OCI-LY7 (cell line): ENCODE data around the gene PLA2G4E. TPM values are rescaled to one million over a fixed set of nuclear protein-coding genes. Genes with fewer than 3 reads are reported as not detected.

ENCODE experiments used
- BruUV-seq: library from RNA; stranded (reverse); fragments of 400-500 nt; replicated peaks from 2 replicates; lab custom pipeline; 2021; lab: Mats Ljungman, UMichigan
- CTCF ChIA-PET: fragments of 300-600 bp; sonication (Branson Sonifier 250); formaldehyde crosslinking; loops from one replicate; lab custom pipeline; 2022; ENCODE audit warnings: antibody characterized with exemption; ENCODE audit not compliant: unreplicated experiment; lab: Charles Lee
- POLR2A ChIA-PET: fragments of 300-600 bp; sonication (Branson Sonifier 250); formaldehyde crosslinking; loops from one replicate; lab custom pipeline; 2022; ENCODE audit warnings: antibody characterized with exemption; lab: Charles Lee
- DNase-seq: peaks from one replicate; pipeline ENCODE4 v3.0.0-alpha.2; 2015; ENCODE audit warnings: low spot score
- H2AFZ ChIP-seq: fragments of 200-600 bp; sonication (generic), shearing (Covaris generic); 2 replicates; pipeline ENCODE4 v1.6.1; 2014; ENCODE audit warnings: mild to moderate bottlenecking, antibody characterized with exemption, low read length, moderate library complexity
- H3K27ac ChIP-seq: fragments of 200-600 bp; sonication (generic); 2 replicates; pipeline ENCODE4 v1.5.1; 2014; ENCODE audit warnings: mixed run types, low read depth, mild to moderate bottlenecking, moderate library complexity, low read length, inconsistent platforms; ENCODE audit not compliant: poor library complexity, severe bottlenecking
- H3K36me3 ChIP-seq: fragments of 200-600 bp; sonication (generic); 2 replicates; pipeline ENCODE4 v1.6.1; 2014; ENCODE audit warnings: mild to moderate bottlenecking, antibody characterized with exemption, low read length, moderate library complexity, mixed read lengths; ENCODE audit not compliant: insufficient read depth
- H3K4me1 ChIP-seq: fragments of 200-600 bp; sonication (generic); 2 replicates; pipeline ENCODE4 v1.5.1; 2014; ENCODE audit warnings: mild to moderate bottlenecking, low read length; ENCODE audit not compliant: insufficient read depth, poor library complexity, severe bottlenecking
- H3K4me2 ChIP-seq: fragments of 200-600 bp; sonication (generic); 2 replicates; pipeline ENCODE4 v1.6.1; 2014; ENCODE audit warnings: mild to moderate bottlenecking, low read length
- H3K4me3 ChIP-seq: fragments of 200-600 bp; sonication (generic); 2 replicates; pipeline ENCODE4 v1.5.1; 2014; ENCODE audit warnings: mild to moderate bottlenecking, low read depth, low read length; ENCODE audit not compliant: poor library complexity, severe bottlenecking
- H3K79me2 ChIP-seq: fragments of 200-600 bp; sonication (generic); 2 replicates; pipeline ENCODE4 v1.6.1; 2016; ENCODE audit warnings: low read depth, mild to moderate bottlenecking, low read length, moderate library complexity, mixed read lengths; ENCODE audit not compliant: insufficient read depth
- H3K9me2 ChIP-seq: fragments of 200-600 bp; sonication (generic); 2 replicates; pipeline ENCODE4 v1.6.1; 2016; ENCODE audit warnings: mild to moderate bottlenecking, low read length, mixed read lengths; ENCODE audit not compliant: insufficient read depth
- H3K9me3 ChIP-seq: fragments of 200-600 bp; sonication (generic); 2 replicates; pipeline ENCODE4 v1.6.1; 2014; ENCODE audit warnings: mild to moderate bottlenecking, mixed run types, low read length, mixed read lengths
- H4K20me1 ChIP-seq: fragments of 200-600 bp; sonication (generic); 2 replicates; pipeline ENCODE4 v1.6.1; 2014; ENCODE audit warnings: mild to moderate bottlenecking, antibody characterized with exemption, low read length, moderate library complexity, mixed read lengths; ENCODE audit not compliant: insufficient read depth
- CTCF ChIP-seq: fragments of 200-600 bp; sonication (generic); conservative IDR thresholded peaks from 2 replicates; pipeline ENCODE4 v1.5.1; 2014; ENCODE audit warnings: mild to moderate bottlenecking, antibody characterized with exemption, low read length, moderate library complexity, mixed read lengths
- EZH2phosphoT487 ChIP-seq: fragments of 200-600 bp; sonication (generic); IDR thresholded peaks from 2 replicates; pipeline ENCODE4 v1.6.1; 2018; ENCODE audit warnings: low read depth, borderline replicate concordance, mild to moderate bottlenecking, mixed run types, antibody characterized with exemption, low read length, moderate library complexity, mixed read lengths
- intact Hi-C: fragments of 100-400 bp; cut with micrococcal nuclease; formaldehyde crosslinking; loops from one replicate; pipeline ENCODE4 v1.10.0; 2022; ENCODE audit not compliant: unreplicated experiment
- total RNA-seq, 2 experiments: library from RNA; depleted of rRNA in 1 of 2; stranded (reverse); fragments of >200 nt in 1 of 2; shearing (Covaris generic) in 1 of 2; gene quantifications; 2 replicates each; pipeline ENCODE4 v1.2.3, GENCODE V29; 2014 to 2022

The PLA2G4E gene
- total RNA-seq, 2 experiments from 2014 or later = not detected

GRCh38 chr15:41980654-41981323, 40.1 kb downstream of the PLA2G4E start:
- TF ChIP-seq EZH2phosphoT487 (no peak), CTCF (no peak)
- intact Hi-C loops = no loop called here
- DNase-seq = no peak
- Histone ChIP-seq H3K4me1 (no peaks in the 10 kb centered on the region), H3K4me2 (no peak overlapping the region), H3K9me2 (no peaks in the 10 kb centered on the region), H2AFZ (no peak overlapping the region), H3K79me2 (no peaks in the 10 kb centered on the region), H3K4me3 (no peak overlapping the region), H3K36me3 (no peaks in the 10 kb centered on the region), H3K9me3 (no peaks in the 10 kb centered on the region), H4K20me1 (no peaks in the 10 kb centered on the region), H3K27ac (no peak overlapping the region)
- ChIA-PET CTCF (no interaction called here), POLR2A (interaction anchor here (0.7 to 1.5 kb wide), 2 partner anchors 8 to 125 kb away, joined by 3 to 6 read pairs; partner anchors contain the start of gene EHD4)
- no TSS peak for BruUV-seq

GRCh38 chr15:41979493-41980266, 41.2 kb downstream of the PLA2G4E start:
- POLR2A ChIA-PET = interaction anchor here (0.5 to 0.7 kb wide), 2 partner anchors 18 to 186 kb away, joined by 3 read pairs; no protein-coding TSS in a partner anchor
- TF ChIP-seq CTCF = no peak
- TF ChIP-seq EZH2phosphoT487 = no peak
- DNase-seq = no peak

More at GRCh38 chr15:41979493-41980266, 41.2 kb downstream of the PLA2G4E start:
- Histone ChIP-seq H2AFZ (no peak overlapping the region), H3K4me3 (no peak overlapping the region), H4K20me1 (no peaks in the 10 kb centered on the region), H3K36me3 (no peaks in the 10 kb centered on the region), H3K9me3 (no peaks in the 10 kb centered on the region), H3K27ac (no peak overlapping the region), H3K4me1 (no peaks in the 10 kb centered on the region), H3K79me2 (no peaks in the 10 kb centered on the region), H3K4me2 (no peak overlapping the region), H3K9me2 (no peaks in the 10 kb centered on the region)
- intact Hi-C loops = no loop called here
- CTCF ChIA-PET = interaction anchor here (0.6 kb wide), 1 partner anchor 10 kb away, joined by 3 read pairs; no protein-coding TSS in a partner anchor
- no TSS peak for BruUV-seq
